Gastroesophageal sphincter (tissue), 3 donors: ENCODE data around the gene HSP90AB1.

Source experiments
- EP300 ChIP-seq: sonication (generic); formaldehyde crosslinking; IDR thresholded peaks from one replicate; pipeline ENCODE4 v1.6.1; 2017; ENCODE audit warnings: antibody characterized with exemption, mild to moderate bottlenecking
- POLR2A ChIP-seq, 2 donors: fragments of 450-650 bp; IDR thresholded peaks; one replicate each; pipeline ENCODE4 v1.6.1; 2017; ENCODE audit warnings: antibody characterized with exemption in 2 of 2, mild to moderate bottlenecking in 2 of 2, moderate library complexity in 1 of 2
- TF ChIP-seq, protein P1 (sequence below), 4 experiments: fragments of 200-600 bp in 2 of 4; fragments of 450-650 bp in 2 of 4; sonication (generic) in 1 of 4; IDR thresholded peaks; one replicate each; pipeline ENCODE4 v1.5.1; 2017 to 2019; ENCODE audit warnings: antibody characterized with exemption in 4 of 4, mild to moderate bottlenecking in 2 of 4, moderate library complexity in 2 of 4

DNA sequence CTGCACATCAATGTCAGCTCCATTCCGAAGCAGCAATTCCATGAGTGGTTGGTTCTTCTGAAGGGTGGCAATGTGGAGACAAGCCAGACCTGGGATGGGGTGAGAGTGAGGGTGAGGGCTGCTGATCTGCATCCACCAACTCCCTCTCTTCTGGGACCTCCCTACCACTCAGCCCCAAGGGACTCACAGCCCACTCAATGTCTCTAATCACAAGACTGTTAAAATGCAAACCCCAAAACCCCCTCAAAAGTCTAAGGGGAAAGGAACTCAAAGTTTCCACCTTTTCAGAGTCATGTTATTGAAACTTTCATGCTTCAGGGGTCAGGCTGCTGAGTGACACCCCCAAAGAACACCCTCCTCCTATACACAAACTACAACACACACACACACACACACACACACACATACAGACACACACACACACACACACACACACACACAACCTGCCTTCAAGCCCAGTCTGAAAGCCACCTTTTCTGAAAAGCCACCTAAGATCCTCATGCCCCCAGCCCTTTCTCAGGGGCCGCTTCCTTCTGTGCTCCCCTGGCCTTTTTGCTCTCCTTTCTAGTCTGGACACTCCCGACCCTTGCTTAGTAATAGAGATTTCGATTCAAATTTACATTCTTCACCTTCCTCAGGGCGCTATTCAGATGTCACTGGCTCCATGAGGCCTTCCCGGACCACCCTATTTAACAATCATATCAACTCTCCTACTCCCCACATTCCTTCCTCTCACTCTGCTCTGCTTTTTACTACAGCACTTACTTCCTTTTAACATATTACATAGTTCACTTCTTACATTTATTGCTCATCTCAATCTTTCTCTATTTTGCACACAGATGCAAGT is 13.8 kb downstream of the HSP90AB1 start:
- no peak for TF ChIP-seq POLR2A (IDR thresholded peaks at IDR 0.05)
- TF ChIP-seq, protein P1, sequence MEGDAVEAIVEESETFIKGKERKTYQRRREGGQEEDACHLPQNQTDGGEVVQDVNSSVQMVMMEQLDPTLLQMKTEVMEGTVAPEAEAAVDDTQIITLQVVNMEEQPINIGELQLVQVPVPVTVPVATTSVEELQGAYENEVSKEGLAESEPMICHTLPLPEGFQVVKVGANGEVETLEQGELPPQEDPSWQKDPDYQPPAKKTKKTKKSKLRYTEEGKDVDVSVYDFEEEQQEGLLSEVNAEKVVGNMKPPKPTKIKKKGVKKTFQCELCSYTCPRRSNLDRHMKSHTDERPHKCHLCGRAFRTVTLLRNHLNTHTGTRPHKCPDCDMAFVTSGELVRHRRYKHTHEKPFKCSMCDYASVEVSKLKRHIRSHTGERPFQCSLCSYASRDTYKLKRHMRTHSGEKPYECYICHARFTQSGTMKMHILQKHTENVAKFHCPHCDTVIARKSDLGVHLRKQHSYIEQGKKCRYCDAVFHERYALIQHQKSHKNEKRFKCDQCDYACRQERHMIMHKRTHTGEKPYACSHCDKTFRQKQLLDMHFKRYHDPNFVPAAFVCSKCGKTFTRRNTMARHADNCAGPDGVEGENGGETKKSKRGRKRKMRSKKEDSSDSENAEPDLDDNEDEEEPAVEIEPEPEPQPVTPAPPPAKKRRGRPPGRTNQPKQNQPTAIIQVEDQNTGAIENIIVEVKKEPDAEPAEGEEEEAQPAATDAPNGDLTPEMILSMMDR (IDR thresholded peaks at IDR 0.05), result no peak
- TF ChIP-seq EP300, result no peak
